A549 (cell line): ENCODE measurements around the gene KRTAP19-6.

ENCODE experiments used
- BHLHE40 ChIP-seq: IDR thresholded peaks from 2 replicates; pipeline ENCODE4 v1.6.1; 2012; ENCODE audit warnings: low read depth, low read length, inconsistent platforms
- CTCF ChIP-seq: fragments of >200 bp; sonication (Bioruptor Twin); formaldehyde crosslinking; IDR thresholded peaks from 3 replicates; pipeline ENCODE4 v1.5.1; 2016
- RAD21 ChIP-seq, 2 experiments: fragments of >200 bp in 1 of 2; sonication (Bioruptor Twin) in 1 of 2; formaldehyde crosslinking in 1 of 2; IDR thresholded peaks in 1 of 2; conservative IDR thresholded peaks in 1 of 2; 2 replicates in 1 of 2; 3 replicates in 1 of 2; pipeline ENCODE4 v1.6.1; 2012 to 2018; ENCODE audit warnings: inconsistent platforms in 1 of 2

- TF ChIP-seq RAD21 (conservative IDR thresholded peaks at IDR 0.05 in 1 of 2, IDR thresholded peaks at IDR 0.05 in 1 of 2): no peak
- no peak for TF ChIP-seq CTCF
- TF ChIP-seq BHLHE40: no peak
These were observed at the start of gene KRTAP19-6 for GRCh38 chr21:30541764-30542163.
